HG03039 (cell line): ENCODE measurements around the gene ZDHHC16.
A peak's percentile ranks its signal among the peaks of the same experiment; 100 is the strongest.
"Not testable (repeated sequence)": the region's sequence is repeated elsewhere in the genome, so short reads cannot be mapped to it uniquely, and the experiment has no call there.

ENCODE experiments used
- ATAC-seq: cut with Tn5 transposase; IDR thresholded peaks from one replicate; pipeline ENCODE4 v1.9.1; 2021; ENCODE audit warnings: mild to moderate bottlenecking, moderate library complexity; ENCODE audit not compliant: unreplicated experiment

The ZDHHC16 gene

DNA sequence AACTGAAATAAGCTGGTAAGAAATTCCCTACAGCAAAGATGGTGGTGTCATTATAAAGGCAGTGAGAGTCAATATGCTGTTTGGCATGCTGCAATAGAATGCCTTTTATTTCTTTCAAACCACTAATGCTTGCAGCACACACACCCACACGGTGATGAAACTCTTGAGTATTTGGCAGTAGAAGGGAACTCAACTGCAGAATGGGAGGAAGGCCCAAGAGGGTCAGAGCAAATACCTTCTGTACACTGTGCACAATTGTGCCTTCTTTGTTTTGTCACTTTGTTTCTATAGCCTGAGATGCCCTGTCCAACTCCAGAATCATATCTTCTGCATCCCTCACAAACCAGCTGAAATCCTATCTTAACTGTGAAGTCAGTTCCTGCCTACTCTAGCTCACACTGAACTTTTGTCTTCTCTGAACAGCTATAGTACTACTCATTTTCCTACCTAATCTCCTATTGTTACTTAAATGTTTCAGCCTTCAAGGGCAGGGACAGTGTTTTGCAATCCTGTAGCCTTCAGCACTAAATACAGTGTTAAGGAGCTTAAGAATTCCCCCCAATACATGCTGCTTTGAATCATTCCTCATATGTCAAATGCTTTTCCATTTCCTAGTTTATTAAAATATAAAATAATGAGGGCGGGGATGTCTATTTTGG, 30.1 kb downstream of the ZDHHC16 start:
- ATAC-seq: no peak

DNA sequence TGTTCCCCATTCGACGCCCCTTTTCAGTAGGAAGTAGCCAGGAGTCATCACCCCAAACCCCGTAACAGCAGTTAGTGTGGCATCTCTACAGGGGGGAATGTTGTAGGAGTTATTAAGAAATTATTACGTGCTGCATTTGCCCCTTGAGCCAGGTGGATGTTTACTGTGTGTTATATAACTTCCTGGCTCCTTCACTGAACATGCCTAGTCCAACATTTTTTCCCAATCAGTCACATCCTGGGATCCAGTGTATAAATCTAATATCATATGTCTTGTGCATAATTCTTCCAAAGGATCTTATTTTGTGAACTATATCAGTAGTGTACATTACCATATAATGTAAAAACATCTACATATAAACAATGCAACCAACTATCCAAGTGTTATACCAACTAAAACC, 33.4 kb downstream of the ZDHHC16 start:
- ATAC-seq: not testable (repeated sequence)

DNA sequence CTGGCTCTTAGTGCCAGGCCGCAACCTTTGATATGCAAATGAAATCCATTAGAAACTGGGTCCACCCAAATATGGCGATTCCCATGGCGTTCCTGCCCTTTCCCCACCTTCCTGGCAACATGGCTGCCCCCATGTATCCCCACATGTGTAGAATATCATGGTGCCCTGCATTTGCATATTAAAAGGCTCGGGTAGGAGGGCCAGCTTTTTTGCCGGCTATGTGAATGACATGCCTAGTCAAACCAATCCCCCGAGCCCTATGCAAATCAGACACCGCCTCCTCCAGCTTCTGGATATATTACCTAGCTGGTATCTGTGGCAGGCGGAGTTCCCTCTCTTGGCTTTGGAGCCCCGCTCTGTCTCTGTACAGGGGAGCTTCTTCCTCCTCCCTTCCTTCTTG, 34.0 kb downstream of the ZDHHC16 start:
- ATAC-seq: no peak

DNA sequence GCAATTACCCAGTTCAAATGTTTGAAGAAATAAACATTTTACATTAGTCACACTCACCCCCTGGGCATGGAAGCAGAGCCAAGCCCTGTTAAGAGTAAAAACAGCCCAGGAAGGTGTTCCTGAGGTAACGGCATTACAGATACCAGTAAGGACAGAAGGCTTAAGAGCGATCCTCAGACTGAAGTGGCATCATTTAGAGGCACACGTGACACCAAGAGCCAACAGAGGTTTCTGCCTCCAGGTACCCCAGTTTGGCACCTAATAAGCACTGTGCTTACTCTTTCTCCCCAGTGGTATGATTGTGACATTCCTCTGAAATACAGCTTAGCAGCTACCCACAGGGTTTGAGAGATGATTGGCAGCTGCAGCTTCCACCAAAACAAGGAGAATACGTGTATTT, 35.1 kb downstream of the ZDHHC16 start:
- ATAC-seq: no peak

DNA sequence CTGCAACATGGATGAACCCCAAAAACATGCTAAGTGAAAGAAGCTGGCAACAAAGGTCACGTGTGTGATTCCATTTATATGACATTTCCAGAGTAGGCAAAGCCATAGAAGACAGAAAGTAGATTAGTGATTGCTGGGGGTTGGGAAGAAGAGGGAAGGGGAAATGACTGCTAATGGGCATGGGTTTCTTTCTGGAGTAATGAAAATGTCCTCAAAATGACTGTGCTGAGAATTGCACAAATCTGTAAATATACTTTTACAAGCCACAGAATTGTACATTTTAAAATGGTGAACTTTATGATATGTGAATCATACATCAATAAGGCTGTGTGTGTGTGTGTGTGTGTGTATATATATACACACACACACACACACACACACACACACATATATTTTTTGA, 36.4 kb downstream of the ZDHHC16 start:
- ATAC-seq: no peak

DNA sequence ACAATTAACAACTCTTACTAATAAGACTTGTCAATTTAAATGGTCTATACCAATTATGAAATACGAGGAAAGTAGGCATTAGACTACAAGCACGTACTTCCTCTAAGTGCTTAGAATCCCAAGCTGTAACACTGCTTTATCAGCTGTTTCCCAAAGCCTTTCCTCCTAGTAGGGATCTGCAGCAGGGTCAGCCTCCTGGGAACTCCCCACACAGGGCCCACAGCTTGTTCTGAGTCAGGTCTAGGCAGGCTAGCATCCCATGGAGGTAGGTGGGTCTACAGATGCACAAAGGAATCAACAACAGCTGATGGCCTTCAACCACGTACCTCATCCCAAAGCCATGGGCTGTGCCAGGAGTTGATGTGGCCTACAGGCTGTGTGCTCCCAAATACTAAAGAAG, 37.5 kb downstream of the ZDHHC16 start:
- ATAC-seq: no peak

DNA sequence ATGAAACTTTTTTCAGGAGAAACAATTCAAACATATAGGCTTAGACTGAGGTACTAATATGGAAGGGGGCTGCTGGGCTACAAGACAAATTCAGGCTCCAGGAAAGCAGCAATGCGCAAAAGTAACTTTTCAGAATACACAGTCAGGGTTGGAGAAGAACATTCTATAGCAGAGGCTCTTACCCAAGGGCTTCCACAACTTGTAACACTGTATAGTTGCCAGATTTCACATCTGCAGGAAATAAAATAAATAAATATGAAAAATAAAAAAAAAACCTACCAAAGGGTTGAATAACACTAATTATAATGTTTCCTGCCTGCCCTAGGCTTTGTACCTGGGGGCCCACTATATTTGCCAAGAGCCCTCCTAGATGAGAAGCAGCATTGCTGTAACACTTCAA, 37.9 kb downstream of the ZDHHC16 start:
- ATAC-seq: no peak

DNA sequence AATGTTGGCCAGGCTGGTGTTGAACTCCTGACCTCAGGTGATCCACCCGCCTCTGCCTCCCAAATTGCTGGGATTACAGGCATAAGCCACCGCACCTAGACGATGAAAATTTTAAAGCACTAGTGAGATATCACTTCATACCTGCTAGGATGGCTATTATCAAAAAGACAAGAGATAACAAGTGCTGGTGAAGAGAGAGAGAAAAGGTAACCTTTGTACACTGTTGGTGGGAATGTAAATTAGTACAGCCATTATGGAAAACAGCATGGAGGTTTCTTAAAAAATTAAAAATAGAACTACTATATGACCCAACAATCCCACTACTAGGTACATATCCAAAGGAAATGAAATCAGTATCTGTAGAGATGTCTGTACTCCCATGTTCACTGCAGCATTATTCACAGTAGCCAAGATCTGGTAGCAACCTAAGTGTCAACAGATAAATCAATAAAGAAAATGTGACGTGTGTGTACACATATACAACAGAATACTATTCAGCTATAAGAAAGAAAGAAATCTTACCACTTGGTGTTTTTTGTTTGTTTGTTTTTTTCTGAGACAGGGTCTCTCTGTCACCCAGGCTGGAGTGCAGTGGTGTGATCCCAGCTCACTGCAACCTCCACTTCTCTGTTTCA, 39.8 kb downstream of the ZDHHC16 start:
- no peak for ATAC-seq

DNA sequence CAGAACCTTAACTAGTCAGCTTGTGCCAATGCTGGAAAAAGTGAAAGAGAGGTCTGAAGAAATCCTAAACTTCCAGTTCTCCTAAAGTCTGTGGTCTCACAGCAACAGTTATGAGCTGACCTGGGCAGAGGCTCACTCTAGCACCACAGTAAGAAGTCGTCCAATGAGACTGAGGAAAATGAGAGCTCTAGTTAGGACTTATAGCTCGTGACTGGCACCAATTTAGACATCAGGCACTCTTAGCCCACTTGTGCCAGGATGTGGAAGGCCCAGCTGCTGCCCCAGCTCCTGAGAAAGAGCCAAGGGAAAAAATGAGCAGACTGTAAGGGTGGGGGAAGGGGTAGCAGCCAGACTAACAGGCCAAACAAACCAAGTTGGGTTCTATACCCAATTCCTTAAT, 44.6 kb downstream of the ZDHHC16 start:
- ATAC-seq: no peak

DNA sequence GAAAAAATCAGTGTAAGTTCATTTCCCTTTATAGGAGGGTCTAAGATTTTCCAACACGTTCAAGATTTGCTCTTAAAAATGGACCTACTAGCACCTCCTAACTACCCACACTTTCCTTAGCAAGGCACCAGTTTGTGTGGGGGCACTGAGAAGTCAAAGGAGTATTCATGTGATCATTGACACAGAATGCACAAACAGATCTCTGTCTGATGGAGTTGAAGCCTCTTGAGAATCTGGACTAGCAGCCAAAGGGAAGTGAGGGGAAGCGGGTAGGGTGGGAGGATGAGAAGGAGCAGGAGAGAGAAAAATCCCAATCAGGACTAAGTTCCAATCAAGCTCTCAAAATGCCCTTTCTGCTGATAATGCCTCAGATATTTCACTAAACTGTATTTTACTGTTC, 48.2 kb downstream of the ZDHHC16 start:
- ATAC-seq: no peak

DNA sequence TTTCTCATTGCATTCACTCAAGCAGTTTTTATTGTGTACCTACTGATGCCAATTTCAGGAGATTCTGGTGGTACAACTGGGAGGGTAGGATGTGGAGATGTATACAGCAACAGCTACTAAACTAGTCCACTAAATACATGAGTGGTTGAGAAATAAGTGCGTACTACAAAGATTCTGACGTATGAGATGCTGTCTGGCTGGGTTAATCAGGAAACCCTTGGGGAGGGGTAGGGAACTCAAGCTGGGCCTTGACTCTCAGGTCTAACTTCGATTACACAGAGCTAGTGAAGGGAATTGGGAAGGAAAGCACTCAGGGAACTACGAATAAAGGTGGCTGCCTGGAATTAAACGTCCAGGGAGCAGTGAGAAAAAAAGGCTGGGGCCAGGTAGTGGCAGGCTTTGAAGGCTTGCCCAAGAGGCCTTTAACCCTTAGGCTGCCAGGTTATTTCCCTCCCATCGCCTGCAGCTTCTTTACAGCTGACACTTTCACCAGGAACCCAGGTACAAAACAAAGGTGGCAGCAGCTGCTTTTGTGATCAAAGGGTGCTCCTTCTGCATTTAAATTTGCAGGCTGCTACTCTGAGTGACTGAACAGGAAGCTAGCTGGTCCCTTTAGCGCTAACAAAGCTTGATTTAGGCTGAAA, 49.0 kb downstream of the ZDHHC16 start:
- no peak for ATAC-seq

DNA sequence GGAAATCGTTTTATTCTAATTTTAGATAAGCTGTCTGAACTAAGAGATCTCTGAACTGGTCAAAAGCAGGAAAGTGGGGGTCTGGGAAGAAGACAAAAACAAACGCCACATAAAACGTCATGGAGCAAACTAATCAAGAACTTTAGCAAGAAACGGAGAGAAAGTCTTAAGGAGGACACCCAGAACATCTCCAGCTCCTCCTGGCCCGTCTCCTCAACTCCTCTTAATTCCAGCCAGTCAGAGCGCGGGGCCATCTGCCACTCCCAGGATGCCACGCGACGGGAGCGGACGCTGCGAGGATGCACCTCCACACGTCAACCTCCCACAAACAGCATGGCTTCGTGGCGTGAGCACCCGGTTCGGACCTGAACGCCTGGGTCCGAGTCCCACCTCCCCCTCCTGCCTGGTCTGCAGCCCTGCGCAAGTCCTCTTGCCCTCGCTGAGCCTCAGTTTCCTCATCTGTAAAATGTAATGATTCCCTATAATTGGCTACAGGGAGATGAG, 51.6 kb downstream of the ZDHHC16 start:
- ATAC-seq: no peak

DNA sequence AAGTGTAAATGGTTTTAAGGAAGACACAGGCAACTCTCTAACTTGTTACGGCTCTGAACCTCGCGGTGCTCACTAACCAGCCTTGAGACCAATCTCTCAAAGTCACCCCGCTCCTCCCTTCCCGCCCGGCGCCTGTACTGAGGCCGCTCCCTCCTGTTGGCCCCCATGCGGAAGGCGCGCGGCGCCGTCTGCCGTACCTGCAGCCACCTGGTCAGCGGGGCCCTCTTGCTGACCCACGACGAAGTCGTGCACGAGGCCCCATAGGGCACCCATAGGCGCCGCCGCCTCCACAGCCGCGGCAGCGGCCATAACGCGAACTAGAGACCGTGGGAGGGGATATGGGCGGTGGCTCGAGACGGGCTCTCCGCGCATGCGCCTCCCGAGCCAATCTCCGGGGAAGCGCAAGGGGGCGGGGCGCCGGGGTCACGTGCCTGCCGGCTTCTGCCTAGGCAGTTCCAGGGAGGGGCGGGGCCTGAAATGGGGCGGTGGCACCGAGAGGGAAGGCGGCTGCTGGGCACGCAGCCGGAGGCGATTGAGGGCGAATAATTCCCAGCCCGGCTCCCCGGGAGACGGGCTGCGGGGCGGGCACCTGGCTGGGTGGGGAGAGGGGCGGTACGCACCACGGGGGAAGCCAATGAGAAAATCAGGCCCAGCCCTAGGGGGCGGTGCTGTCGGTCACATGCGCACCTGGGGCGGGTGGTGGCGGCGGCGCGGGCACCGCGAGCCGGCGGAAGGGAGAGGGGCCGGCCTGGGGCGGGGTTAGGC, 52.3 kb downstream of the ZDHHC16 start, which contains the start of gene MMS19:
MMS19 (minus strand) TSS at position 347 of the 765 bp plus-strand sequence; CDS start at position 309, 38 bp downstream.
- ATAC-seq: peak; percentile 94

DNA sequence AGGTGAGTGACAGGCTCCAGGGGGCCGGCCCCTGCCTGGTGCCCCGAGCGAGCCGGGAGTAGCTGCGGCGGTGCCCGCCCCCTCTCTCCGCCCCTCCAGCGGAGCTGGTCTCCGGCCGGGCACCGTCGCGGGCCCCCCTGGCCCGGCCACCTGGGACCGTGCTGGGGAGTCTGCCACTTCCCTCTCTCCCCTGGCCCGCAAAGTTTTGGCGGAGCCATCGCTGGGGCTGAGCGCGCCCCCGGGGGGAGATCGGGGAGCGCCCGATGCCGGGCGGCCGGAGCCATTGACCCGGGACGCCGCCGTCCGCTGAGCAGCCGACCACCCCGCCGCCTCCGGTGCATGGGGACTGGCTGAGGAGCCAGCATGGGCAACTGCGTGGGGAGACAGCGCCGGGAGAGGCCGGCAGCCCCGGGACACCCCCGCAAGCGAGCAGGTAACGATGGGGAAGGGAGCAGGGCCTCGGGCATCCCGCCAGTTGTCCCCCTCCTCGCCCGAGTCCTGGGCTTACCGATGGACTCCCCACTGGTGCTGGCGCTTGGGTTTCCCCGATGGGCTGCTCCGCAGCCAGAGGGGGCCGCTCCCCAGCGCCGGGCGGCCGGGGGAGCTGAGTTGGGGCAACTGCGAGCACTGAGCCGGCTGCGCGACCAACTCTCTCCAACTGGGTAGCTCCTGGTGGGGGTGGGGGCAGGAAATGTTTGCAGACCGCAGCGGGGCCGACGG, 53.0 kb downstream of the ZDHHC16 start, which contains the start of gene UBTD1:
UBTD1 (plus strand) TSS at position 84 of the 720 bp plus-strand sequence; CDS start at position 364, 280 bp downstream.
- ATAC-seq: no peak

DNA sequence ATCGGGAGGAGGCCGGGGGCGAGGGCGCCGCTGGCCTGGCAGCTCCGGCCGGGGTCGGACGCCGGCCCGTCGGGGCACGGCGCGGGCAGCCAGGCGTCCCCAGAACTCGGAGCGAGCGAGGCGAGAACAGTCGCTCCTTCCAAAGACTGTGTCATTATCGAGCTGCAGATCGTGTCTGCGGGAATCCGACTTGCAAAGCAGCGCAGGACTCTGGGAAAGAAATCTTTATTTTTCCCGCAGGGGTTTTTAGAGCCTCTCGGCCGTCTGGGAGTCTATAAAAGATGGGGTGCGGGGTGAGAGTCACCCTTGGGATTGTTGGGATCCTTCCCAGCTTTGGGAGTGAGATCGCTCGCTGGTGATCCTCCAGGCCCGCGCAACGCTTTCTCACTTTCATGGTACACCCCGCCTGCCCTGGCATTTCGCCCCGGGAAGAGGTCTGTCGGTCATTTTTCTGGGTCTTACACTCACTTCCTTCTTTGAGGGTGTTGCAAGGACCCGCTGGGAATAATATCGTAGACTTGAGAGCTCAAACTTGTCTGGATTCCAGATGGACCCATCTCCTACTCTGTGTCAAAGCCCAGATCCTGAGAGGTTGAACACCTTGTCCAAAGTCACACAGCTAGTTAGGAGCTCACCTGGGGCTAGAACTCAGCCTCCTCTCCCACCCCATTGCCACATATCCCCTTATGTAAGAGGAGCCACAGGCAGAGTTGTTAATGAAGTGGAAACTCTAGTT, 53.8 kb downstream of the ZDHHC16 start:
- no peak for ATAC-seq

DNA sequence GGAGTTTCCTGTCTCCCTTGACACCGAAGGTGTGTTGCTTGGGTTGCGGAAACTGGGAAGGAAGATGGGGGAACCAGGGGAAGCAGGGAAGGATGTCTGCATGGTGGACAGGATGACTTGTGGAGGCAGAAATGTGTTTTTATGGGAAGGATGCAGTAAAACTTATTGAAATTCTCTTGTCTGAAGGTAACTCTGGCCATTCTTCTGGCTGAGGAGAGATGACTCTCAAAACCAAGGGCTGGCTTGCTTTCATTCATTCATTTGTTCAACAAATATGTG, 54.3 kb downstream of the ZDHHC16 start:
- no peak for ATAC-seq

DNA sequence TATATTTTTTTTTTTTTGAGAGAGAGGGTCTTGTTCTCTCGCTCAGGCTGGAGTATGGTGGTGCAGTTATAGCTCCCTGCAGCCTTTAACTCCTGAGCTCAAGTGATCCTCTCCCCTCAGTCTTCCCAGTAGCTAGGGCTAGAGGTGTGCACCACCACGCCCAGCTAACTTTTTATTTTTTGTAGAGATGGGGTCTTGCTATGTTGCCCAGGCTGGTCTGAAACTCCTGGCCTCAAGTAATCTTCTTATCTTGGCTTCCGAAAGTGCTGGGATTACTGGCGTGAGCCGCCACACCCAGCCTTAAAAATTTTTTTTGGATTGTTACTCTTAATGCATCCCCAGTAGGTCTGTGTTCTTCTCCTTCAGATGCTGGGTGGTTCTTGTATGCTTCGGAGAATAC, 56.9 kb downstream of the ZDHHC16 start:
- ATAC-seq: no peak

DNA sequence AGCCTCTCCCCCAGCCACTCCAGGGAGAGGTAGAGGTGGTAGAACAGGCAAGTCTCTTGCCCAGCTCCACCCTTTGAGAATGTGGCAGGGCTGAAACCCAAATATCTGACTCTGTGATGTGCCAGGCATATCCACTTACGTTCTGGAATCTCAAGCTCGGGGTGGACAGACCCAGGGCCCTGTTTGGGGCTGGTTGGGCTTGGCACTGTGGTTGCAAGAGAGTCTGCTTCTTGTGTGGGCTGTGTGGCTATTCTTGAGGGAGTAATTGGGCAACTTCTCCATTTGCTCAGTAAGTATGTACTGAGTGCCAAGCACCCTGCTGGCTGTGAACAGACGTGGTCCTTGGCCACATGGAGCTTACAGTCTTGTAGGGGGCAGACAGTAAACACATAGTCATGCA, 57.4 kb downstream of the ZDHHC16 start:
- ATAC-seq: no peak

DNA sequence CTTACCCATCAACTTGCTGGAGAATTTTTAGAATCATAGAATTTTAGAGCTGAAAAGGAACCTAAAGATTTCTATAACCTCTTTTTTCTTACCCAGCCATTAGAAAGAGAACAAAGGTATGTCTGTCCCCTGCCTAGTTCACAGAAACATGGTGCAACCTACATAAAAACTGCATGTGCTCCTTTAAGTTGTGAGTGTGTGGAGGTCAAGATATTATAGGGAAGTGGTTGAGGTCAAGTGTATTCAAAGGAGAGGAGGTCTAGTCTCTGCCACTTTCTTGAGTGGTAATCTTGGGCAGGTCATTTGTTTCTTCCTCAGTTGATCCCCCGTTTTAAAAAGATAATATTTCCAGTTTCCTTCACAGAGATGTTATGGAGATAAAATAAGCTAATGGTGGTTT, 59.2 kb downstream of the ZDHHC16 start:
- no peak for ATAC-seq
